ENCODE measurements around the gene ZNF418.
"Not testable (repeated sequence)": the region's sequence is repeated elsewhere in the genome, so short reads cannot be mapped to it uniquely, and the experiment has no call there.

GRCh38 chr19:57890706-57891105 lies 44.5 kb downstream of the ZNF418 start:
- TF ChIP-seq CTCF (conservative IDR thresholded peaks at IDR 0.05 in 1 of 2, IDR thresholded peaks at IDR 0.05 in 1 of 2; ENCODE audit: low read depth in 1 of 2, low read length in 2 of 2); EZH2 (IDR thresholded peaks at IDR 0.05; ENCODE audit: low read length, missing control alignments): not testable (repeated sequence)
